Fibroblast of mammary gland (primary cell): ENCODE data around the gene PFDN2.

Experiments used
- DNase-seq: peaks from one replicate; pipeline ENCODE4 v3.0.0-alpha.2; 2010; ENCODE audit warnings: low read depth
- H3K4me3 ChIP-seq: 2 replicates; pipeline ENCODE4 v1.5.1; 2011; ENCODE audit warnings: low read depth, mild to moderate bottlenecking, low read length, moderate library complexity; ENCODE audit not compliant: control insufficient read depth
- TF ChIP-seq, protein P1 (sequence below): conservative IDR thresholded peaks from 2 replicates; pipeline ENCODE4 v1.5.1; 2011; ENCODE audit warnings: low read depth, low read length, inconsistent platforms; ENCODE audit not compliant: control insufficient read depth, insufficient read depth

Gene PFDN2

GRCh38 chr1:161095230-161095629 is 22.6 kb downstream of the PFDN2 start:
- H3K4me3 ChIP-seq, result no peak overlapping the region
- no peak for DNase-seq
- TF ChIP-seq, protein P1, sequence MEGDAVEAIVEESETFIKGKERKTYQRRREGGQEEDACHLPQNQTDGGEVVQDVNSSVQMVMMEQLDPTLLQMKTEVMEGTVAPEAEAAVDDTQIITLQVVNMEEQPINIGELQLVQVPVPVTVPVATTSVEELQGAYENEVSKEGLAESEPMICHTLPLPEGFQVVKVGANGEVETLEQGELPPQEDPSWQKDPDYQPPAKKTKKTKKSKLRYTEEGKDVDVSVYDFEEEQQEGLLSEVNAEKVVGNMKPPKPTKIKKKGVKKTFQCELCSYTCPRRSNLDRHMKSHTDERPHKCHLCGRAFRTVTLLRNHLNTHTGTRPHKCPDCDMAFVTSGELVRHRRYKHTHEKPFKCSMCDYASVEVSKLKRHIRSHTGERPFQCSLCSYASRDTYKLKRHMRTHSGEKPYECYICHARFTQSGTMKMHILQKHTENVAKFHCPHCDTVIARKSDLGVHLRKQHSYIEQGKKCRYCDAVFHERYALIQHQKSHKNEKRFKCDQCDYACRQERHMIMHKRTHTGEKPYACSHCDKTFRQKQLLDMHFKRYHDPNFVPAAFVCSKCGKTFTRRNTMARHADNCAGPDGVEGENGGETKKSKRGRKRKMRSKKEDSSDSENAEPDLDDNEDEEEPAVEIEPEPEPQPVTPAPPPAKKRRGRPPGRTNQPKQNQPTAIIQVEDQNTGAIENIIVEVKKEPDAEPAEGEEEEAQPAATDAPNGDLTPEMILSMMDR, result no peak

GRCh38 chr1:161094481-161094880 is 23.4 kb downstream of the PFDN2 start:
- H3K4me3 ChIP-seq, result no peak overlapping the region
- DNase-seq, result no peak
- TF ChIP-seq, protein P1, result no peak

- TF ChIP-seq, protein P1, result no peak
- H3K4me3 ChIP-seq, result no peak overlapping the region
- DNase-seq, result peak; percentile 47
Observed at GRCh38 chr1:161092621-161093028, 25.2 kb downstream of the PFDN2 start.

- TF ChIP-seq, protein P1, result no peak
- no peak for DNase-seq
- no peak overlapping the region for H3K4me3 ChIP-seq
Observed at GRCh38 chr1:161091796-161092507, 25.9 kb downstream of the PFDN2 start.

- H3K4me3 ChIP-seq, result no peak overlapping the region
- TF ChIP-seq, protein P1, result no peak
- DNase-seq, result no peak
Observed at GRCh38 chr1:161091093-161091492, 26.7 kb downstream of the PFDN2 start.

DNA sequence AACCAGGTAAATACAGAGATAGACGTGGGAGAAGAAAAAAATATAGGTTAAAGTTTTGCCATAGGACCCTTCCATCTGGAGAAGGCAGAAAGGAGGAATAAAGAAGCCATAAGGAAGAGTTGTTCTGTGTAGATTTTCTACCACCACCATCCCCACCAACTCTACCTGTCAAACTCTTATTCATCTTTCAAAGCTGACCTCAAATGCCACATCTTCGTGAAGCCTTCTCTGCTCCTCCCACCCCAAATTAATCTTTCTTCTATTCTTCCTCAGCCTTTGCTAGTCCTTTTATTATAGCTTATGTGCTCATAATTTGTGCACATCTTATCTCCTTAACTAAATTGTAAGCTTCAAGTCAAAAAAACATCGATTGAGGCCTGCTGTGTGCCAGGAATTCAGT is 27.2 kb downstream of the PFDN2 start:
- TF ChIP-seq, protein P1, result no peak
- no peak overlapping the region for H3K4me3 ChIP-seq
- DNase-seq, result no peak
